Left forelimb (tissue), 1 donor: ENCODE data around the gene TRIM44.
"Not testable (repeated sequence)": the region's sequence is repeated elsewhere in the genome, so short reads cannot be mapped to it uniquely, and the experiment has no call there.

ENCODE experiments used
- DNase-seq: peaks from one replicate; pipeline ENCODE4 v3.0.0-alpha.2; 2018; ENCODE audit warnings: low spot score

Gene TRIM44

DNA sequence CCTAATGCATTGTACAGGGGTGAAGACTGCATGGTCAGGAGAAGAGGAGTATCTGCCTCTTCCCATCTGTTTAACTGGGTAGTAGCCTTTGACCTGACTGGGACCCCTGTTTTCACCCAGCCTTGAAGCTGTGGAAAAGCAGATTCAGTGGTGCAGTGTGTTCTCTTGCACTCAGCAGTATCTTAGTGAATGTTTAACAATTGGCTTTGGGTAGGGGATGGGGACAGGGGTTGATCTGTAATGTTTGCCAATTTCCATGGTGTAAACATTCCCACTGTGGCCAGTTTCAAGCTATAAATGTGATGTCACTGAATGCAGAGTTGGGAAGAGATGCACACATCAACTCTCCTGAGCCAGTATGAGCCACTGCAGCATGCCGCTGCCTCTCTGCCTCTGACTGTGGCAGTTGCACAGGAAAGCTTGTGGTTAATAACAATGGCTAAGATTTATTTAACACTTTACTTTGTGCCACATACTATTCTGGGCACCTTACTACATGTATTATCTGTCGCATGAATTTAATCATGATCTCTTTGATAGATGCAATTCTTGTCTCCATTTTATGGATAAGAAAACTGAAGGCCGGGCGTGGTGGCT lies 28.6 kb upstream of the TRIM44 start:
- no peak for DNase-seq

DNA sequence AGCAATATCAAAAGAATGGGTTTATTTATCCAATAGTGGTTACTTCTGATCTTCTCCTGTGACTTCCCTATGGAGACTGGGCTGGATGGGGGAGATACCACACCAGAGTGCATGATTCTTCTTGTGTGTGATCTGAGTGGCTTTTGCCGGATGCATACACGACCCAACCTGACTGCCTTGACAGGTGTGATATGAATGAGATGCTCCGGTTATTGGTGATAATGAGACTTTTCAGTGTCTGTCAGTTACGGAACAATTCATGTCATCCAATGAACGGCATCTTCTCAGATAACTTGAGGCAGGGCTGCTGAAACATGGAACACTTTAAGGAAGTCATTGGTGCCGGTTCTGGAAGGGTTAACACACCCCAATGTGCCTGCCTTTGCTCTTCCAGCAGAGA lies 26.6 kb upstream of the TRIM44 start:
- DNase-seq: no peak

DNA sequence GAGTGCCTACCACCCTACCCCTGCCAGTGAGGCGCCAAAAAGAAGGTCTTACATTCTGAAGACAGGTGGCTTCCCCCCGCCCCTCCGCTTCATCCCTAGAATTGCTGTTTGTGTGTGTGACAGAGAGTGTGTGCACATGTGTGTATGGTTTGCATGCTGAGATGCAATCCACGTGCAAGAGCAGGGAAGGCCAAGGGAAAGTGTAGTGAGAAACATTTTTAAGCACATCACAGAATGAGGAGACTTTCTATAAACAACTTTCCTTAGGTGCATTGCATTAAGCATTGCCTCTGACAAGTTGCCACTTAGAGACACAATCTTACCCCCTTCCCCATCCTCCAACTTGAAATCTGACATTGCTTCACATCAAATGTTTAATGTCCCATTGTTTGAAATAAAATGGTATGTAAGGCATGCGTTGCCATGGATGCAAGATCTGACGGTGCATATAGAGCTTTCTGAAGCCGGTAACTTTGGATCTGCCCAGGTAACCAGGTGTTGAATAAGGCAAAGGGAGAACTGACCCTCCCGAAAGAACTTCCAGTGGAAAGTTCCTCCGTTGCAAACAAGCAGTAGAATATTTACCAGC lies 22.9 kb upstream of the TRIM44 start:
- DNase-seq: no peak

DNA sequence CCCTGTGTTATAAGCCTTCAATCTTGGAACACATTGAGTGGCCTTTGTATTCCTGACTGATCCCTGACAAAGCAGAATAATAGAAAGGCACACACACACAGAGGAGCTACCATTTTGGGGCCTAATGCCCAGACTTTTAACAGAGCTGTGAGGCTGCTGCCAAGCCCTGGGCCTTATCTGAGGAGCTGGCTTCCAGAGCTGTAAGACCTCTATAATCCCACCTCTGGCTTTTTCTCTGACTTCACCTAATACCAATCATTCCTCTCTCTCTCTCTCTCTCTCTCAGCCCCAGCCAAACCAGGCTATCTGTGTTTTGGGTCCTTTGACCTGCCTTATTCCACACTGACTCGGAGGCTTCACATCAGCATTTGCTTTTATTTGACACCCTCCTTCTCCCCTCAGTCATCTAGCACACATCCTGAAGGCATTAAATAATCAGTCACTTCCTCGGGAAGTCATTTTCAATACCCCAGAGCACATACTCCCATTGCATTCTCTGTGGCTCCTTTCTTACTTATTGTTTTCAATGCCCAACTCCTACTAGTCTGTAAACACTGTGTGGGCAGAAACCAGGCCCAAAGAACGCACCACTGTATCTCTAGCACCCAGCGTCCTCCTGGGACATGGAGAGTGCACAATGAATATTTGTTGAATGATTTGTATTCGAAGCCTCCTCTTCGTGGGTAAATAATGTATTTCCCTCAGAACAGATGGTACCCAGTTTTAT lies 21.2 kb upstream of the TRIM44 start:
- DNase-seq: no peak

DNA sequence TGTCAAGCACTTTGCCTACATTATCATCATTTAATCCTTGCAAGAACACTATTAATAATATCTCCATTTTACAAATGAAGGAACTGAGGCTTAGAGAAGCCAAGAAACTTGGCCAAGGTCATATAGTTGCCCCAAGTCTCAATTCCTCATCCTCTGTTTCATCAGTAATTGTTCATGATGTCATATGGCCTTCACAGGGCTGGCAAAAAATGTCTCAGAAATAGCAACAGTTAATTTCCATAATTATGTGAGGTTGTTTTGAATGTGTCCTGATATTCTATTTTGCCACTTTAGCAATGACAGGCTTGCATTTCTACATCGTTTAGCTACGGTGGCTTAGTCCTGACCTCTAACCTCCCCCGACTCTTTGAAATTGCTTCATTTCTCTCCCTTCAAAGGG lies 20.6 kb upstream of the TRIM44 start:
- no peak for DNase-seq

DNA sequence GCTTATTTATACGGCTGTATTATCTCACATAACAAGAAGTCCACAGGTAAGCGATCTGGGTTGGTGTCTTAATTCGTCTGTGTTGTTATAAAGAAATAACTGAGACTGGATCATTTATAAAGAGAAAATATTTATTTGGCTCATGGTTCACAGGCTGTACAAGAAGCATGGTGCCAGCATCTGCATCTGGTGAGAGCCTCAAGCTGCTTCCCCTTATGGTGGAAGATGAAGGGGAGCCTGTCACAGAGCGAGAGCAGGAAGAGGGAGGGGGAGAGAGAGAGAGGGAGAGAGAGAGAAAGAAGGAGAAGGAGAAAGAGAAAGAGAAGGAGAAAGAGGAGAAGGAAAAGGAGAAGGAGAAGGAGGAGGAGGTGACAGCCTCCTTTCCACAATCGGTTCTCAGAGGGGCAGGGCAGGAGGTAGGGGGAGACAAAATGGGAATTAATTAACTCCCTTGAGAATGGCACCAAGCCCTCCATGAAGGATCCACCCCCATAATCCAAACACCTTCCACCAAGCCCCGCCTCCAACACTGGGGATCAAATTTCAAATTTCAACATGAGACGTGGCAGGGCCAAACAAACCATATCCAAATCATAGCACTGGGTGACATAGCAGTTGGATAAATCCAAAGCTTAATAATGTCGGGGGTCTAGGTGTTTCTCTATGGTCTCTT lies 15.0 kb upstream of the TRIM44 start:
- DNase-seq: no peak

DNA sequence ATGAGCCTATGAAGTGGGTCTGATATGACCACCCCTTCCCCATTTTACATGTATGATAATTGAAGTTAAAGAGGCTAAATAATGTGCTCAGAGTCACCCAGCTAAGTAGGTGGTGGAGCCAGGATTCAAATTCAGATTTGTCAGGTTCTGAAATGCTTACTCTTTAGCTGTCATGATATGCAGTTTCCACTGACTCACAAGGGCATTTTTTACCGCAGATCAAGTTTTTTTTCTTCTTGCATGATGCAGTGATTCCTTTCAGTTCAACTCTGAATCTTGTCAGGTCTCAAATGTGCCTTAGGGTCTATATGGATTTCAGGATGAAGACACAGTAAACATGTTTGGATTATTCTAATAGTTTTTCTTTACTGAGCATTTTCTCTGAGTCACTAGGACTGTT lies 12.6 kb upstream of the TRIM44 start:
- no peak for DNase-seq

DNA sequence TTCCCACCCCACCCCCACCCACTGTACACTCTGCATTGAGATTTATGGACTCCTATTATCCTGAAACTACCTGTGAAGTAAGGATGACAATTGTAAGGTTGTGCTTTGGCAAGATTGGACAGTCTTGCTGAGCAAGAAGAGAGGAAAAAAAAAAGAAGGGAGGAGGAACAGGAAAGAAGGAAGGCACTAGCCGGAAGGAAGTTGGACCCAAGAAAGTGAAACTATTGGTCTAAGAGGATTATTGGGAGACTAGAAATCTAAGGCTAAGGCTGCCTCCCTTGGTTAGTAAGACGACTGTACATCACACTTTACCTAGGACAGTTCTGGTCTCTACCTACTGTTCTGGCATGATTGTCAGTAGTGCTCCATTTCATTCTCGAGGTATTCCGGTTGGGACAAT lies 12.1 kb upstream of the TRIM44 start:
- no peak for DNase-seq

DNA sequence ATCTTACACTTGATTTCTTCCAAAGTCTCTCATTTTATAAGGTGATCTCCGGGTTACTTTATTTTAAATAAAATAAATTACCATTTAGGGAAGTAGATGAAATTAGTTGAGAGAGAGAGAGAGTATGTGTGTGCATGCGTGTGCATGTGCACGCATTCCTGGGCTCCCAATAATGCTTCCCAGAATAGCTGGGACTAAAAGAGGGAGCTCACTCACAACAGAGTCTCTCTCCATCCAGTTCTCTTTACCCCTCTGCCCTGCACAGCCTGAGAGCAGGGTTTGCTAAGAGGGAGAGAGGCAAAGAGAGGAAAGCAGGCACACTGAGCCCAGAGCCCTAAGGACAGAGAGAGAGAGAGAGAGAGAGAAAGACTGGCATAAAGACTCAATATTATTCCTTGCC lies 11.3 kb upstream of the TRIM44 start:
- no peak for DNase-seq

DNA sequence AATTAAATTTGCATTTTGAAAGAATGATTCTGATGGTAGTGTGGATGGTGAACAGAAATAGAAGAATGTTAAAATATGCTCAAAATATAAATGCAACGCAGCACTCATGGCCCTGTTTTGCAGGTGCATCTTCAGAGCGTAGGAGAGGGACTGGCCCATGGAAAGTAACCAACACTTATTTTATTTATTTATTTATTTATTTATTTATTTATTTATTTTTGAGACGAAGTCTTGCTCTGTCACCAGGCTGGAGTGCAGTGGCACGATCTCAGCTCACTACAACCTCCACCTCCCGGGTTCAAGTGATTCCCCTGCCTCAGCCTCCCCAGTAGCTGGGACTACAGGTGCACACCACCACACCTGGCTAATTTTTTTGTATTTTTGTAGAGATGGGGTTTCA lies 9.8 kb upstream of the TRIM44 start:
- DNase-seq: not testable (repeated sequence)

DNA sequence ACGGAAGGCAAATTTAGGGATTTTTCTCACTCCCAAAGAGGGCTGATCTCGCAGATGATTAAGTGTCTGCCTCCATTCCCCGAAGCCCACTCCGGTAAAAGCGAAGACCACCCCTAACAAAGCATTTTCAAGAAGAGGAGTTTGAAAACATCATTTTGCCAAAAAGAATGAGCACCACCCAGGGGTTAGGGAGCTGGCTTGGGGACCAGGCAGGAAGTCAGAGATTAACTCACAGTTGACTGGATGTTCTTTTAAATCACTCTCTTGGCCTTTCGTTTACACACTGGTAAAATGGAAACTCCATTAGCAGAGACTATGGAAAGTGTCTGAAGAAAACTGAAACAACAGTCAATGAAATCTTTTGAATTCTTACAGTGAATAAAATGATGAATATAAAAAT lies 7.9 kb upstream of the TRIM44 start:
- no peak for DNase-seq

DNA sequence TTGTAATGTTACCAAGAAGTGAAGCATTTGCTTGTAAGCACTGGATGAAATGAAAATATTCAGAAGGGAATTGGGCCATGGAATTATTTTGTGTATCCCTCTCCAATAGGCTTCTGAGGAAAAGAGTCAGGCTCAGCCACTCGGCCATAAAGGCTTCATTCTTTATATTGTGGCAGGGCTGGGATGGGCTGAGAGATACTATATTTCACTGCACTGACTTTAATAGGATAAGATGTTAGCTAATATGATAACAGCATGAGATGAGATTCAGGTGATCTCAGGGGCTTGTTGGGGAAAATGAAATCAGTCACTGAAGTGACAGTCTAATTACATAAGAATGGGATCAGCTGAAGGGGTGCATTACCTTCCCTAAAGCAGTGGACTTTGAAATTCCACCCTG lies 7.3 kb upstream of the TRIM44 start:
- DNase-seq: no peak

DNA sequence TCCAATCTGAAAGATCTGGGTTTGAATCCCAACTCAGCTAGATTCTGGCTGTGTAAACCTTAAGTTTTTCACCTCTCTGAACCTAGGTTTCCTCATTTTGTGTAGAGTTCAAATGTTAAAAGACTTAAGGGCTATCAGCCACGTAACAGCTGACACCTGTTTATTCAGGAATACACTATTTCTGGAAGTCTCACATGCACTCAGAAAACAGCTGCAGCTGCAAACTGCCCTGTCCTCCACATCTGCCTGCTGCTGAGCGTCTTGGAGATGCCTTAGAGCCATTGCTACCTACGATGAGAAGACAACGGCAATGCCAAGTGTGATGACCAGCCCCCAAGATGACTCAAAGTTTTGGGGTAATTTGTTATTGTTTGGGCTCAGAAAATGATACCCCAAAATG lies 6.7 kb upstream of the TRIM44 start:
- DNase-seq: no peak

DNA sequence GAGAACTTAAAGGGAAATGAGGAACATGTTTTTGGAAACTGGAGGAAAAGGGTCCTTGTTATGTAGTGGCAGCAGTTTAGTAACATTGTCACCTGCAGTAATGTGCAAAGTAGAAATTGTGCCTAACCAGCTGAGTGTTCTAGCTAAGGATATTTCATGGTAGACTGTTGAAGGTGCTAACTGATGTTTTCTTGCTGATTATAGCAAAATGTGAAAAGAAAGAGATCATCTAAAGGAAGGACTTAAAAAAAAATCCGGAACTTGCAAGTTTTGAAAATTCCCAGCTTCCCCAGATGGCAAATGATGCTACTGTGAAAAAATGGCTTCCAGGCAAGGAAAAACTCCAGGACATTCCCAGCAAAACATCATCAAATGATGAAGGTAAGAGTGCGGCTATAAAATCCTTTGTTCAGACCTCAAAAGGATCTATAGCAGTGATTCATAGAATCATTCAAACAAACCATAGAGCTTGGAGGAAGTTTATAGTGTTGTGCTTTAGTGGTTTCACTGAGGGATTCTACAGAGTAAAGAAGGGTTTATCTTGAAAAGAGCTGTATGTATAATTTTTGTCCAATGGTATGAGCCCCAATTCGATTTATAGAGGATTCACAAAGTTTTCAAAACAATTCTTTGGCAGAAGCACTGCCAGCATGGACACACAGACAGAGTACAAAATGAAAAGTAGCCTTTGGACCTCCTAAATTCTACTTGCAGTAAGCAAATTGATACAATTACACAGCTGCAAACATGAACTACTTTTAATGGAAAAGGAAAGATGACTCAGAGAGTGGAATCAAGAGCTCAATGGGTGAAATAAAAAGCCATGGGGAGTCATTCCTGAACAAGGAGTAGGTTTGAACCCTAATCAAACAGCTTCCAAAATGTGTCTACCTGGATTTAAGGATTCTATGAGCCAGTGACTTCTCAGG lies 4.3 kb upstream of the TRIM44 start:
- DNase-seq: no peak

DNA sequence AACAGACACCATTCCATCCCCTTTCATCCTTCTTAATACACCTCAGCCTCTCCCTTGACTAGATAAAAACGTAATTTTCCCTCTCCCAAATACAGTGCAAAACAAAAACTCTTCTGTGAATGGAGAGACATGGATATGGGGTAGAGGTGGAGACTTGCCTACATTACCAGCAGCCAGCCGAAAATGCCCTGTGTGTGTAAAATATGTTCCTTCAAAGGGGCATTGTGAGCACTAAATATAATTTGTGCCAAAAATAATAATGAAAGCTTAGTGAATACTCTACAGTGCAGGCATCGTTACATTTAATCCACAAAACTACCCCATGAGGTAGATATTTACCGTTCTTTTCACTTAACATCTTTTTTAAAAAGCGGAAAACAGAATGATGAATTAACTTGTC lies 1.0 kb upstream of the TRIM44 start:
- no peak for DNase-seq

DNA sequence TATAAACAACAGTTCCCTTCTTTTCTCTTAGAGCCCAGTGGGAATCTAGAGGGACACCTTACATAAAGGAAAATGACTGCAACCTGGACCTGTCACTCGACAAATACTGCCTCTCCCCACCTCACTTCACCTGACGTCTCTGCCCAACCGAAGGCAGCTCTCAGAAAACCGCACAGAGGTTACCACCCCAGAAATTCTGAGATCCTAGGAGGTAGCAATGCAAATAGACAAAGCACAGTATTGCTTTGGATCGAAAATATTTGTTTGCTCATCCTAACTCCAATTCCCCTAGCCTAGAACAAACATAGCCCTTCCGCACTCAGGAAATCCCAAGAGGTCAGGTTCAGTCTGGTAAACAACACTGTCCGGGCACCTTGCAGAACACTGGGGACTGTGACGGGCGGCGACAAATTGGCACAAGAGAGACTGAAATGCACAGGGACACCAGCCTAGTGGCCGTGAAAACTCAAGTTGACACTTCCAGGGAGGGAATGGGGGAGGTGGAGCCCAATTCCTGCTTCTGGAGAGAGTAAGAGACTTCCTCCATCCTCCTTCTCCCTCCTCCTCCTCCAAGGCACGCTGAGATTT lies 420 bp upstream of the TRIM44 start:
- no peak for DNase-seq

DNA sequence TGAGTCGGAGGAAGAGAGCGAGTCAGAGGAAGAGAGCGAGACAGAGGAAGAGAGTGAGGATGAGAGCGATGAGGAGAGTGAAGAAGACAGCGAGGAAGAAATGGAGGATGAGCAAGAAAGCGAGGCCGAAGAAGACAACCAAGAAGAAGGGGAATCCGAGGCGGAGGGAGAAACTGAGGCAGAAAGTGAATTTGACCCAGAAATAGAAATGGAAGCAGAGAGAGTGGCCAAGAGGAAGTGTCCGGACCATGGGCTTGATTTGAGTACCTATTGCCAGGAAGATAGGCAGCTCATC lies 780 bp downstream of the TRIM44 start:
- no peak for DNase-seq

DNA sequence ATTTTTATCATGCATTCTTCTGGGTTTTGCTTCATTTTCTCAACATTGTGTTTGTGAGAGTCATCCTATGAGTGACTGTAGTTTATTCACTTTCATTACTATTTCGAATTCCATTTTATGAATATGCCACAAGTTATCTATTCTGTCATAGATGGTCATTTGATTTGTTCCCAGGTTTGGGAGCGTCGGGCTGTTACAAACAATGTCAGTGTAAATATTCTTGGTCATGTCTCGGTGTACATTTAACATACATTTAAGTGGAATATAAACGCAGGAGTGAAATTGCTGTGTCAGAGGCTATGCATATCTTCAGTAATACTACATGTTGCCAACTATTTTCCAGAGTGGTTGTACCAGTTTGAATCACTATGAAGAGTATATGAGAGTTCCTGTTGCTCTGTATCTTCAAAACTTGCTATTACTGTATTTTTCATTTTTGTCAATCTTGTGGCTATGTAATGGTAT lies 2.4 kb downstream of the TRIM44 start:
- no peak for DNase-seq

DNA sequence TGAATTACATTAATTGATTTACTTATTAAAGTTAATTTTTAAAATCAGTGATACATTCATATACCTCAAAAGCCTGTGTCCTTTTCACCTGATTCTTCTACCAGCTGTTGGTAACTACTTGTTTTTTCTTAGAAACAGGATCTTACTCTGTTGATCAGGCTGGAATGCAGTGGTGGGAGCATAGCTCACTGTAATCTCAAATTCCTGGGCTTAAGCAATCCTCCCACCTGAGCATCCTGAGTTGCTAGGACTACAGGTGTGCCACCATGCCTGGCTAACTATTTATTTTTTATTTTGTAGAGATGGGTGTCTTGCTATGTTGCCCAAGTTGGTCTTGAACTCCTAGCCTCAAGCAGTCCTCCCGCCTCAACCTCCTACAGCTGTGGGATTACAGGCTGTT lies 4.7 kb downstream of the TRIM44 start:
- DNase-seq: no peak

DNA sequence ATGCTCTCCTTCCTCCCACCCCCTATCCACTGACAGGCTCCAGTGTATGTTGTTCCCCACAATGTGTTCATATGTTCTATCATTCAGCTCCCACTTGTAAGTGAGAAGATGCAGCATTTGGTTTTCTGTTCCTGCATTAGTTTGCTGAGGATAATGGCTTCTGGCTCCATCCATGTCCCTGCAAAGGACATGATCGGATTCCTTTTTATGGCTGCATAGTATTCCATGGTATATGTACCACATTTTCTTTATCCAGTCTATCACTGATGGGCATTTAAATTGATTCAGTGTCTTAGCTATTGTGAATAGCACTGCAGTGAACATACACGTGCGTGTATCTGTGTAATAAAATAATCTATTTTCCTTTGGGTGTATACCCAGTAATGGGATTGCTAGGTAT lies 5.8 kb downstream of the TRIM44 start:
- DNase-seq: not testable (repeated sequence)

DNA sequence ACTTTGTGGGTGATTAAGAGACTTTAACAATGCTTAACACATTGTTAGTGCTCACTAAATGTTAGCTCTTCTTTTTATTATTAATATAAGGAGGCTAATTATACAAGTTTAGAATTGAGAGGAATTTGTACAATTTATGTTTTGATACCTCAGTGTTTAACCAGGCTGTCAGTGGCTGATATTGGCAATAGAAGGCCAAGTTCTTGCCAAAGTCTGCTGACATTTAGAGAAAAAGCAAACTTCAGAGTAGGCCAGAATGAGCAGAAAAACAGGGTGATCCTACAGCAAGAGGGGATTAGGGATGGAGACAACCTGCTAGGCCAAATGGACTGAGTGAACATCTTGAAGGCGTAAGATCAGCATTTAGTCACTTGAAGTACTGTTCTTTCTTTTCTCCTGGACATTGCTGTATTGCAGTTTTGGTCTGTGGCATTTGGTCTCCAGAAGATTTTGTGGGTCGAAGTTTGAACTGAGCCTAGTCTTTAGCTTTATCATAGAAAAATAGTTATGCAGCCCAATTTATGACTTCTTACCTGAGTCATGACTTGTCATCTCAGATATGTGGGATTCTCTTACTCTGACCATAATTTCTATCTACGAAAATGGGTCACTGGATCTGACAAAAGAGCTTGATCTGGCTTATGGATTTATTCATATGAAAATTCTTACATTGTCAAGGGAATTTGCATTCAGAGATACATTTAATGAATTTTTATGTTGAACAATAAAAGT lies 9.0 kb downstream of the TRIM44 start:
- DNase-seq: no peak
